HG02610 (cell line): ENCODE results near the gene RPL7A.
A peak's percentile ranks its signal among the peaks of the same experiment; 100 is the strongest.
"Not testable (repeated sequence)": the region's sequence is repeated elsewhere in the genome, so short reads cannot be mapped to it uniquely, and the experiment has no call there.

Experiments used
- ATAC-seq: cut with Tn5 transposase; IDR thresholded peaks from one replicate; pipeline ENCODE4 v1.9.1; 2021; ENCODE audit warnings: mild to moderate bottlenecking, moderate library complexity; ENCODE audit not compliant: unreplicated experiment

The RPL7A gene

DNA sequence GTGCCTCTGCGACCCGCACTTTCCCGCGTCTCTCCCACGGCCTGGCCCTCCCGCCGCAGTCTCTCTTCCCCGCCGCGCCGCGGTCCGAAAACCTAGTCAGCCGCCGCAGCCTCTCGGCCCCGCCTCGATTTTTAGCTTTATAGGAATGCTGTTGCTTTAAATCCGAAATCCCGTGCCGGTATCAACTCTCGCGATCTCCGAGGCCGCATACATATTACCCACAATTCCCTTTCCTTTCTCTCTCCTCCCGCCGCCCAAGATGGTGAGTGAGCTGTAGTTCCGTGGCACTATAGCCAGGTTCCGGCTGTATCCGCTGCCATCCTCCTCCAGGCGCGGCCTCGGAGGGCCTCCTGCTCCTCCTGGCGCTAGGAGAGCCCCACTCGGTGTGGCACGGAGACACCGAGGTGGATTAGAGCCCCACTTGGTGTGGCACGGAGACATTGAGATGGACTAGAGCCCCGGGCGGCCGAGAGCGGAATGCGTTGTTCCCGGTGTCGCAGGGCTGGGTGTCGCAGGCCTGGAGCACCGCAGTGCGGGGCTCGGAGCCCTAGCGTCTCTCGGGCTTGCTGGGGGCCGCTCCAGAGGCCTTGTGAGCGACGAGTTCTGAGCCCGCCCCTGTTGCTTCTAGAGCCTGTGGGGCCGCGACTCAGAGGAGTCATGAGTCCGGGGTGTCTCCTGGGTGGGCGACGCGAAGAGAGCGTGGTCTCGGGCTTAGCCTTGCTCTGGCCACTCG is at the start of gene RPL7A, which contains the start of gene MED22:
Gene RPL7A (plus strand): TSS at position 234 of the 733 bp plus-strand sequence. CDS start 26 bp downstream, at position 260.
Gene MED22 (minus strand): TSS at position 147 of the 733 bp plus-strand sequence. CDS start 1,469 bp downstream, outside the sequence.
- peak; percentile 57 for ATAC-seq

DNA sequence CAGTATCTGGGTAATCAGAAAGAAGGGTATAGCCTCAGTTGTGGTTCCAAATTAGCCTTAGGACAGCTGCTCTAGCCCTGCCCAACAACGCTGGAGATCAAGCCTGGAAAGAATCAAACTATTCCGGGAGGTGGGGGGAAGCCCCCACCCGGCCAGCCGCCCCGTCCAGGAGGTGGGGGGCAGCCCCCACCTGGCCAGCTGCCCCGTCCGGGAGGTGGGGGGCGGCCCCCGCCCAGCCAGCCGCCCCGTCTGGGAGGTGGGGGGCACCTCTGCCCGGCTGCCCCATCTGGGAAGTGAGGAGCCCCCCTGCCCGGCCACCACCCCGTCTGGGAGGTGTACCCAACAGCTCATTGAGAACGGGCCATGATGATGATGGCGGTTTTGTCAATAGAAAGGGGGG is 48.0 kb upstream of the RPL7A start:
- not testable (repeated sequence) for ATAC-seq

DNA sequence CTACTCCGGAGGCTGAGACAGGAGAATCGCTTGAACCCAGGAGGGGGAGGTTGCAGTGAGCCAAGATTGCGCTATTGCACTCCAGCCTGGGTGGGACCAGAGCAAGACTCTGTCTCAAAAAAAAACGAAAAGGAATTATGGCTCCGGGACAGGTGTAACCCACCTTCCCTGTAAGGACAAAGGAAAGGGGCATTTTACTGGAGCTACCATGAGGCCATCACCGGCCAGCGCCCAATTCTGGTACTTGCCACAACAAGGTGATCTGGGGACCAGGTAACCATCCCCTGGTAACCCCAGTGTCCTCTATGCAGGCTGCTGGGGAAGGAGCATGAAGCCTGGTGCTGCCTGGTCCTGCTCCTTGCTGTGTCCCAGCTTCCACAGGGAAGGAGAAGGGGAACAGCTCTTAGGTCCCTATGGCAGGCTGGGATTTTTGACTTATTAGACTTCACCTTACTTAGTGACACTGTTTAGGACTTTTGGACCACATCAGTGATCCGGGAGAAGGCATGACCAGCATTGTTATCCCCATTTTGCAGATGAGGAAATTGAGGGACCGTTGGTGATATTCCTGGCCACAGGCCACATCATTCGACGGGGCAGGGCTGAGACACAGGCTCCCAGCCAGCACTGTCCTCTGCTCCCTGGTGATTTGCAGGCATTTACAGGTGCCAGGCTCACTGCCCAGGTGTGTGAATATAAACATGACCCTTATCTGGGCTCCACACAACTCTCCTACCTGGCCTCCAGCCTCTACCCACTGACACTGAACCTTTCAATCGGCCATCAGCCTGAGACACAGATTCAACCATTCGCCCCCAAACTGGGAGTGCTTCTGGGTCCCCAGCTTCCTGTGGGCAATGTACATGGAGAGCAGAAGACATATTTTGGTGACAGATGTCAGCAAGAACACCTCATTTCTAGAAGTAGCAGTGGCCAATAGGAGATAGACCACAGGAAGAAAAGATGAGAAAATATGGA is 46.5 kb upstream of the RPL7A start:
- no peak for ATAC-seq

DNA sequence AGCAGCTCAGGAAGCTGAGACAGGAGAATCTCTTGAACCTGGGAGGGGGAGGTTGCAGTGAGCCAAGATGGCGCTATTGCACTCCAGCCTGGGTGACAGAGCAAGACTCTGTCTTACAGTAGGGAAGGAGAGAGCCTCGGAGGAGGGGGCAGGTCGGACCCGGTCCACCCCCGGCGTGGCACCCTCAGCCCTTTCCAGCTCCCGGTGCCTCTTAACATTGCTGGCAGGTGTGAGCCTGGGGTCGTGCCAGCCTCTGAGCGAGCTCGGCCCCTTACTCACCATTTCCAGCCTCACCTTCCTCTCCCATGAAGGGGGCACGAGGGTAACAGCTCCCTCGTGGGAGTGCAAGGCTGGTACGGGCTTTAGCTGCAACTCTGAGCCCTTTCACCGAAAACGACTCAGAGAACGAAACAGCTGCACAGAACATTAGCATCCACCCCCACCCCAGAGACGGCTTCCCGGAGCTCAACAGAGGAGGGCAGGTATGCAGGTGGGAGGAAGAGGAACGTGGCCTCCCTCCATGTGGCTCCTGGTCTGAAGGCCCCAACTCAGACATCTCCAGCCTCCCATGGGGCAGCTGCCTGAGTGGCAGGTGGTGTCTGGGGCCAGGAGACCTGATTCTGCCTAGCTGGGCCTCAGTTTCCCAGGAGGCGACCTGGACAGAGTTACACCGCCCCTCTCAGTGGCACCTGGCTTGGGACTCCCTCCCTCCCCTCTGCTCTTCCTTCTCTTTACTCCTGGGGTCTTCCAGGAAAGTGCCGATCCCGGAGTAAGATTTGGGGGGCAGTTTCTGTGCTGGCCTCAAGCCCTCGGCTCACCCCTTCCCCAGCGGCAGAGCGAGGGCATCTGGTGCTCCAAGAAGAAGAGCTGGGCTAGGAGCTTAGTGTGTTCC is 44.5 kb upstream of the RPL7A start:
- ATAC-seq, result no peak

DNA sequence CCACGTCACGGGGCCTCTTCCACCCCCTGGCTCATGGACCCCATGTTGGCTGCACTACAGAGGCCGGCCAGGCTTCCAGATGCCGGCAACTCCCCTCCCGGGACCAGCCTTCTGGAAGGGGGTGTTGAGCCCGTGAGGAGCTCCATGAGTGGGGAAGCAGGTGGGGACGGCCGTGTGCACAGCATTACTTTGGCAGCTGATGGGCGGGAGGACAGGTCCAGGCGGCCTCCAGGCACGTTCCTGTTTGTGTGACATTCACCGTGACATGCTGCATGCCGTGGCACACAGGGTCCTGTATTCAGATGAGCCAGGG is 43.9 kb upstream of the RPL7A start:
- no peak for ATAC-seq

DNA sequence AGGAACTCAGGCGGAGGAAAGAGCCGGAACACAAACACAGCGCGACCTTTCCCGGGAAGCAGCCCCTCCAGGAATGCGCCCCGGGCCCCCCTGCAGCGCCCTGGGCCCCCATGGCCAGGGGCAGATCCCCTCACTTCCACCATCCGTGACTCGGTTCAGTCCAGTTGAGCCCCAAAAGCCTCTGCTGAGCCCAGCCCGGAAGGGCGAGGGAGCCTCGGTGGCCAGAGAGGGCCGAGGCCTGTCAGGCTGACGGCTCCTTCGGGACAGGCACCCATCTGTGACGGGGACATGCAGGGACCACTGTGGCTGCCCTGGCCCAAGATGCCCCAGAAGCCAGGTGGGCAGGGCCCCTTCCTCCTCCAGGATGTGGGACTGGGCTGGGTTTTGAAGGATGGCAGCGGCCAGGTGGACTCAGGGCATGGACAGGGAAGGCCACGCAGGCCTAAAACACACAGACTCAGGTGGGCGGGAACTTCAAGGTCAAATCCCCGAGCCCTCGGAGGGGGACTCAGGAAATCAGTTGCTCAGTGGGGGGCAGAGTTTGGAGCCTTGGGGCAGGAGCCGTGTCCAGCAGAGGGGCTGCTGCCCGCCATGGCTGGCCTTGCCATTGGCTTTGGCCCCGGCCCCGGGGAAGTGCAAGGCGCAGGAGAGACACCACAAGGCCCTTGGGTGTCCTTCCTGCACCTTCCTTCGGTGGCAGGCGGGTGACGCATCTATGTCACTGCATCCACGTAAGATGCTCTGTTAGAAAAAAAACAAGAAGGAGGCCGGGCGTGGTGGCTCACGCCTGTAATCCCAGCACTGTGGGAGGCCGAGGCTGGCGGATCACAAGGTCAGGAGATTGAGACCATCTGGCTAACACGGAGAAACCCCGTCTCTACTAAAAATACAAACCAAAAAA is 43.3 kb upstream of the RPL7A start:
- no peak for ATAC-seq

DNA sequence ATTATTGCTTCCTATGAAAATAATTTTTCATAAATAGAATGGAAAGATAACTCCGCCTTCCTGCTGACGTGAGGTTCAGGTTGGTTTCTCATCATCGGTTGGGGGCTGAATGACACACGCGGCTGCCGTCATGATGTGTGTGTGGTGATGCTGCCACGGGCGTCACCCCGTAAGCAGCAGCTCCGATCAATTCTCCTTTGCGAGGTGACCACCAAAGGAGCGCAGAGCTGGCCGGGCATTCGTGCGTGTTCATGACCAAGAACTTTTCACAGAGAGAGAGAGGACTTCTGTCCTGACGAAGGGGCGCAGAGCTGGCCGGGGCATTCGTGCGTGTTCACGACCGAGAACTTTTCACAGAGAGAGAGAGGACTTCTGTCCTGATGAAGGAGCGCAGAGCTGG is 42.3 kb upstream of the RPL7A start:
- no peak for ATAC-seq

DNA sequence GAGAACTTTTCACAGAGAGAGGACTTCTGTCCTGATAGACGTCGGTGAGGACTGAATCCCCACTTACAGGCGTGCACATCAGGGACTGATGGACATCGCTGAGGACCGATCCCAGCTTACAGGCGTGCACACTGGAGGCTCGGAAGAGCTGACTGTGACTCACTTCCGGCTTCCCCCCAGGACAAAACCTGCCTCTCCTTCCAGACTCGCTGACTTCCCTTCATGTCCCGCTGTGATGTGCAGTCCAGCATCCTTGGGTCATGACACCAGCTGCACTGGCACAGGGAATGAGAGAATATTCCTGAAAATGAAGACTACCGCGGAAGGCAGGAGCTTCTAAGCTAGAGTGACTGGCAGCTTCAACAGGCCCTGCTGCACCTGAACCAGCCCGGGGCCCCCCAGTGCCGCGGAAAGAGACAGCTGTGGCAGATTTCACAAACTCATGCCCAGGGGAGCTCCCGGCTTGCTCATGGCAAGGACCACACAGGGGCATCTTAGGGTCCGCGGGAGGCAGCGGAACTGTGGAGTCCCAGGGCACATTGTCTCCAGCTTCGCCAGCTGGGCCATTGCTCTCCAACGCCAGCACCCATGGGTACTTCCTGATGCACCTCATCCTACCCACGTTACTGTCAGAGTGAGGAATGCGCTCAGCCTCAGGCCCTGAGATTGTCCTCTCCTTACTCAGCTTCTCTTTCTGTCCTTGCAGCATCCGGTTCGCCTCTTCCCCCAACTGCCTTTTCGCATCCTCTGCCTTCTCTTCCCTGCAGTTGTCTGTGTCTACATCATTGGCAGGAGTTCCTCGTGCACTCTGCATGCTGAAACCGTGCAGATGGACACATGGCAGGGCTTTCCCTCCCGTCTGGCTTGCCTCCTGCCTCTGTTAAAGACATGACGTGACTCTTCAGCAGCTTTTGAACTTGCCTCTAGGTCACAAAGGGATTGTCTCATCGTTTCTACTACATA is 41.5 kb upstream of the RPL7A start:
- no peak for ATAC-seq

DNA sequence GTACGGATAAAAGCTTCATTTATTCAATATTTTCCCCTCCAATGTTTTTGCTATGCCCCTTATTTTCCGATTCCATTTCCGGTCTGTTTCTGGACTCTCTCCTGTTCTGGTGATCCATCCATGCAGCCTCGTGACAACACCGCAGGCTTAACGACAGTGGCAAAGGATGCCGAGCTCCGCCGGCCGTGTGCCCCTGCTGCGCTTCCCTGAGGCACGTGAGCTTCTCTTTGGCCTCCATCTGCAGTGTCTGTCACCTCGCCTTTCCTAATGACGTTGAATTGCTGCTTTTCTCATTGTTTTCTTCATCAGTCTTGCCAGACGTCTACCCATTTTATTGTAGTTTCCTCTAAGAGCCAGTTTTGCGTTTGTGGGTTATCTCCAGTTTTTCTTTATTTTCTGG is 40.7 kb upstream of the RPL7A start:
- no peak for ATAC-seq

DNA sequence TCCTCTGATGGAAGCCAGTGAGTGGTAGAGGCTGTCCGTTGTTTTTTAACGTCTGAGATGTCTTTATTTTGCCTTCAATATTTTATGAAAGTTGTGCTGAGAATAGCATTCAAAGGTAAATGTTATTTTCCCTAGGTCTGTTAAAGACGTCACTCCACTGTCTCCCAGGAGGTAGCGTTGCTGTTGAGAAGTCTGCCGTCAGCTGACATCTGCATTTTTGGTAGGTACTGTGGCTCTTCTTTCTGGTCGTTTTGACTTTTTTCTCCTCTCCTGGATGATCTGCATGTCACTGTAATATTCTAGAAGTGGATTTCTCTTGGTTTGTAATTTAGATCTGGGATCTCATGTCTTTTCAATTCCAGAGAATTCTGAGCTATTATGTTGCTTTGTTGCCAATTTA is 38.4 kb upstream of the RPL7A start:
- ATAC-seq, result no peak

DNA sequence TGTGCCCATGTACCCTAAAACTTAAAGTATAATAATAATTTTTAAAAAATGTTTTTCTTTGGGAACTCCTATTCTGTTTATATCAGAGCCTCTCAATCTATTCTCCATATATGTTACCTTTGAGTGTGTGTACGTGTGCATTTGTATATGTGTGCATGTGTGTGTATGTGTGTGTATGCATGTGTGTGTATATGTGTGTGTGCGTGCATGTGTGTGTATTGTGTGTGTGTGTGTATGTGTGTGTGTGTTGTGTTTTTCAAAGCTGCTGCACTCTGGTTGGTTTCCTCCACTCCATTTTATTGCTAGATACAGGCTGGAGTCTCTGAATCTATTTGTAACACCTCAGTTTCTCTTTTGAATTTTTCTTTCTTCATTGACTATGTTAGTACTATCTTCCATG is 32.0 kb upstream of the RPL7A start:
- no peak for ATAC-seq

DNA sequence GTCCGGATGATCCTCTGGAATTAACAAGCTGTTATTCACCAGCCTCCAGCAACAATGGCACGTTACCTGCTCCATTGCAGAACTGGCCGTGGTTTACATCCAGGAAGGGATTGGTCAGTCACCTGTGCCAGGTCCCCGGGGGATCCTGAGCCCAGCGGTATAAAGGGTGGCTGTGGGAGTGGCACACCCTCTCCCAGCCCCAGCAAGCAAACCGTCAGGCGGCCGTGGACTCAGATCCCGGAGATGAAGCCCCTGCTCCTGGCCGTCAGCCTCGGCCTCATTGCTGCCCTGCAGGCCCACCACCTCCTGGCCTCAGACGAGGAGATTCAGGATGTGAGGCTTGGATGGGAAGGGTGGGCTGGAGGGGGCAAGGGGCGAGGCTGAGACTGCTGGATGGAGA is 30.5 kb upstream of the RPL7A start:
- not testable (repeated sequence) for ATAC-seq

DNA sequence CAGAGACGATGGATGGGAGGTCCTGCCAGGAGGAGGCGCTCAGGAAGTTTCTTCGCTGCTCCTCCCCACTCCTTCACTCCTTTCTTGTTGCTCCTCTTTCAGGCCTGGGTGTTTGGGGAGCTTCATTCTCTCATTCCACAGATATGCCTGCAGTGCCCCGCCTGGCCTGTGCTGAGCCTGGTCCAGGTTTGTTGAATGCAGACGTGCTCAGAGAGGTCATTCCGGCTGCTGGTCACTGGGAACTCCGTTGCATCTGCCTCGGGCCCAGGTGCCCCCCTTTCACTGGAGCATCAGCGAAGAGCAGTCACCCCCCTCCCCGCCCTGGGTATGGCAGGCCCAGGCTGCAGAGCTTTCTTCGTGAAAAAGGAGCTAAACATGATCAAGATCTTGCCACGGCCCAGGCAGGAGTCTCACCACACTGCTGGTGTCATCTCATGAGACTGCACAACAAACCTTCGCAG is 27.6 kb upstream of the RPL7A start:
- ATAC-seq, result no peak

DNA sequence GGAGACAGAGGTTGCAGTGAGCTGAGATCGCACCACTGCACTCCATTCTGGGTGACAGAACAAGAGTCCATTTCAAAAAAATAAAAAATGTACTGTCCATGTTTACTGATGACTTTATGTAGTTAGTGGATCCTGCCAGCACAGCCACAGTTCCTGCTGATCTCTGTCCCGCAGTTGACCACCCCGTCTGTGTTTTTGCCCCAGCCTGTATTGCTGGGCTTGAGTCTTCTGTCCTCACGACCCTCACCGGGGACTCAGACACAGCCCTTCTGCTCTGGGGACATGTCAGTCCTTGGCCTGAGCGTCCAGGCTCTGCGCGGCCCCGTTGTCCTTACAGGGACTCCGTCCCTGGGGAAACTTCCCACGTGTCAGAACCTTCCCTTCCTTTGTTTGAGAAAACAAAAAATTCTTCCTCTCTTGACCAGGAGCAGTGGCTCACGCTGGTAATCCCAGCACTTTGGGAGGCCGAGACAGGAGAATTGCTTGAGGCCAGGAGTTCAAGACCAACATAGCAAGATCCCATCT is 26.5 kb upstream of the RPL7A start:
- no peak for ATAC-seq

DNA sequence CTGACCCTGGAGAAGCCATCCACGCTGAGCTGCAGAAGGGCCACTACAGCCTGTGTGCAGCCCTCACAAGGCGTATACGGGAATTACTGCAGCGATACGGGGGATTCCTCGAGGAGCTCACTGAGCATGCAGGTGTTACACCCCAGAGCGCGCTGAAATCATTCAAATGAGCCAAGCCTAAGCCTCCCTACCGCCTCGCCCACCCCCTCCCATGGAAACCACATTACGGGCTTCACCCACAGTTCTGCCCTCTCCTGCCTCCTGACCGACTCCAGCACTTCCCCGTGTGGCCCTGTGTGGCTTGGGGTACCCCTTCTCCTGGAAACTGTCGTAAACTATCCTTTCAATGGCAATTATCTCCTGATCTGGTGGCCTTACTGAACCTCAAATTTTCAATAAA is 25.3 kb upstream of the RPL7A start:
- ATAC-seq, result no peak

DNA sequence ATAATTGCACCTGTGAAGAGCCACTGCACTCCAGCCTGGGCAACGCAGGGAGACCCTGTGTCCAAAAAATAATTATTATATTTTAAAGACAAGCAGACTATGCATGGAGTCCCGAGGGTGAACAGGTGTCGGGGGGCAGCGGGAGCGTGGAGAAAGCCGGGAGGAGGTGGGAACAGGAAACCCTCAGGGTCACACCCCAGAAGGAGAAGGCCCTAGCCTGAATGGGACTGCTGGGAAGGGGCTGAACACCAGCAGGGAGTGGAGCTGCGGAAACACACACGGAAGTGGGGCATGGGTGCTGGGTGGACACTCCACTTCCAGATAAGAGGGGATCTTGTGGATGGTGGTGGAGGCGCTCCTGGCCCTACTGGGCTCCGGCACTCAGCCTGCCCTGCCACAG is 24.8 kb upstream of the RPL7A start:
- ATAC-seq, result no peak

DNA sequence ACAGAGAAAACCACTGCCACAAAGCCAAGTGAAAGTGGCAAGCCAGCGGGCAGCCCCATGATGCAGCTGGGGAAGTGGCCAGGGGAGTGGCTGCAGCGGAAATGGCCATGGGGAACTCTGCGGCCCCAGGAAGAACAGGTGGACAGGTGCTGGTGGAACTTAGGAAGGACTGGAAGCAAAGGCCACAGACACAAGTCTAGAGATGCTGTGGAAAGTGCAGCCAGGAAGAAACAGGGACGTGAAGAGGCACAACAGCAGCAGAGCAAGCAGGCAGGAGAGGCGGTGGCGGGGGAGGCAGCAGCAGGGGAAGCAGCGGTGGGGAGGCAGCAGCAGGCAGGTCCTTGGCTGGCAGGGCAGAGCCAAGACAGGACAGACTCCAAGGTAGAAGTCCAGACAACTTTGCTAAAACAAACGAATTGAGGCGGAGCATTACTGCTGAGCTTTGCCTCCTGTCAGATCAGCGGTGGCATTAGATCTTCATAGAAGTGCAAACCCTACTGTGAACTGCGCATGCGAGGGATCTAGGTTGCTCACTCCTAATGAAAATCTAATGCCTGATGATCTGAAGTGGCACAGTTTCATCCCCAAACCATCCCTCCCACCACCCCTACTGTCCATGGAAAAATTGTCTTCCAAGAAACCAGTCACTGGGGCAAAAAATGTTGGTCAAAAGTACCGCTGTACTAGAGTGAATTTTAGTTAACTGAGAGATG is 23.9 kb upstream of the RPL7A start:
- no peak for ATAC-seq

DNA sequence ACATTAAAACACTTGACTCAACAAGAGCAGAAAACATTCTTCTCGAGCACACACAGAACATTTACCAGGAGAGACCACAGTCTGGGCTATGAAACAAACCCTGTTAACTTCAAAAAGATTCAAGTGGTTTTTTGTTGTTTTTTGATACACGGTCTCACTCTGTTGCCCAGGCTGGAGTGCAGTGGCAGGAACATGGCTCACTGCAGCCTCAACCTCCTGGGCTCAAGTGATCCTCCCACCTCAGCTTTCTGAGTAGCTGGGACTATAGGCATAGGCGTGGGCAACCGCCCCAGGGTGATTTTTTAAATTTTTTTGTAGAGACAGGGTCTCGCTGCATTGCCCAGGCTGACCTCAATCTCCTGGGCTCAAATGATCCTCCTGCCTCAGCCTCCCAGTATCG is 21.0 kb upstream of the RPL7A start:
- ATAC-seq, result not testable (repeated sequence)
